SK-N-SH (cell line): ENCODE data around the gene ANKAR. TPM values are rescaled to one million over a fixed set of nuclear protein-coding genes. Genes with fewer than 3 reads are reported as not detected.

Experiments used
- CTCF ChIA-PET: fragments of 300-600, 350-600 bp; formaldehyde crosslinking; extraction: SDS; loops from one replicate; lab custom pipeline; 2021; lab: Yijun Ruan, JAX
- POLR2A ChIA-PET: fragments of 350-600 bp; sonication (Branson Sonifier 250); formaldehyde crosslinking; extraction: SDS; loops from one replicate; lab custom pipeline; 2020; ENCODE audit warnings: antibody characterized with exemption, inconsistent platforms; lab: Yijun Ruan, JAX
- DNase-seq: peaks from one replicate; pipeline ENCODE4 v3.0.0; 2012
- H2AFZ ChIP-seq: fragments of 200-600 bp; sonication (generic); 2 replicates; pipeline ENCODE4 v1.8.1; 2016; ENCODE audit warnings: antibody characterized with exemption, mild to moderate bottlenecking, low read depth
- H3F3A ChIP-seq: fragments of 200-600 bp; sonication (generic); replicated peaks from 2 replicates; pipeline ENCODE3; 2016; ENCODE audit warnings: antibody characterized with exemption, mild to moderate bottlenecking; ENCODE audit not compliant: insufficient read depth
- H3K27ac ChIP-seq, 2 experiments: fragments of 200-500 bp in 1 of 2; fragments of 200-600 bp in 1 of 2; sonication (Bioruptor generic) in 1 of 2; sonication (generic), shearing (Covaris generic) in 1 of 2; 2 replicates each; pipeline versions ENCODE4 v1.5.1 to v1.6.1; 2014 to 2016; ENCODE audit warnings: low read depth in 2 of 2, inconsistent platforms in 1 of 2, low read length in 1 of 2, mild to moderate bottlenecking in 1 of 2, mixed read lengths in 1 of 2
- H3K27me3 ChIP-seq: fragments of 200-600 bp; sonication (generic), shearing (Covaris generic); 2 replicates; pipeline ENCODE4 v1.6.1; 2016; ENCODE audit warnings: mixed run types; ENCODE audit not compliant: insufficient read depth
- H3K36me3 ChIP-seq, 2 experiments: fragments of 200-500 bp in 1 of 2; fragments of 200-600 bp in 1 of 2; sonication (Bioruptor generic) in 1 of 2; sonication (generic) in 1 of 2; replicated peaks in 1 of 2; 2 replicates each; pipeline versions ENCODE3 to v1.5.1; 2014 to 2016; ENCODE audit warnings: low read length in 1 of 2, mild to moderate bottlenecking in 1 of 2; ENCODE audit not compliant: insufficient read depth in 2 of 2, control insufficient read depth in 1 of 2
- H3K4me1 ChIP-seq, 2 experiments: fragments of 200-500 bp in 1 of 2; fragments of 200-600 bp in 1 of 2; sonication (Bioruptor generic) in 1 of 2; sonication (generic), shearing (Covaris generic) in 1 of 2; 2 replicates each; pipeline versions ENCODE4 v1.5.1 to v1.6.1; 2014 to 2016; ENCODE audit warnings: low read depth in 1 of 2, low read length in 1 of 2, mixed run types in 1 of 2; ENCODE audit not compliant: insufficient read depth in 2 of 2, control insufficient read depth in 1 of 2
- H3K4me2 ChIP-seq: fragments of 200-600 bp; sonication (generic), shearing (Covaris generic); 2 replicates; pipeline ENCODE4 v1.6.1; 2017; ENCODE audit warnings: mixed run types
- H3K4me3 ChIP-seq, 2 experiments: fragments of 200-500 bp in 1 of 2; fragments of 200-600 bp in 1 of 2; sonication (Bioruptor generic) in 1 of 2; sonication (generic), shearing (Covaris generic) in 1 of 2; 2 replicates each; pipeline versions ENCODE4 v1.5.1 to v1.8.1; 2014 to 2016; ENCODE audit warnings: low read depth in 2 of 2, inconsistent platforms in 1 of 2, low read length in 1 of 2, mild to moderate bottlenecking in 1 of 2, mixed read lengths in 1 of 2, moderate library complexity in 1 of 2
- H3K79me2 ChIP-seq: fragments of 200-600 bp; sonication (generic); 2 replicates; pipeline ENCODE4 v1.8.1; 2017; ENCODE audit warnings: mild to moderate bottlenecking; ENCODE audit not compliant: insufficient read depth
- H3K9ac ChIP-seq: fragments of 200-600 bp; sonication (generic); 2 replicates; pipeline ENCODE4 v1.6.1; 2017; ENCODE audit warnings: mixed run types
- H3K9me2 ChIP-seq: fragments of 200-600 bp; sonication (generic); 2 replicates; pipeline ENCODE4 v1.6.1; 2017; ENCODE audit warnings: mixed run types
- H3K9me3 ChIP-seq: fragments of 200-600 bp; sonication (generic); 2 replicates; pipeline ENCODE4 v1.6.1; 2017; ENCODE audit warnings: mixed run types, mild to moderate bottlenecking, moderate library complexity
- H4K20me1 ChIP-seq: fragments of 200-600 bp; sonication (generic); 2 replicates; pipeline ENCODE4 v1.6.1; 2017; ENCODE audit warnings: mild to moderate bottlenecking, mixed run types; ENCODE audit not compliant: insufficient read depth
- CHD2 ChIP-seq: fragments of 150-350 bp; IDR thresholded peaks from 2 replicates; pipeline ENCODE4 v1.6.1; 2018; ENCODE audit warnings: low read length; ENCODE audit not compliant: partially characterized antibody
- CTCF ChIP-seq: fragments of 200-600 bp; sonication (generic); IDR thresholded peaks from 2 replicates; pipeline ENCODE4 v1.6.1; 2017; ENCODE audit warnings: antibody characterized with exemption, mild to moderate bottlenecking, moderate library complexity
- EP300 ChIP-seq, 2 experiments: IDR thresholded peaks; 2 replicates each; pipeline versions ENCODE4 v1.4.0 to v1.6.1; 2012; ENCODE audit warnings: borderline replicate concordance in 1 of 2, low read depth in 1 of 2, low read length in 1 of 2
- EZH2phosphoT487 ChIP-seq: fragments of 200-600 bp; sonication (generic); IDR thresholded peaks from 2 replicates; pipeline ENCODE4 v1.6.1; 2017; ENCODE audit warnings: low read depth, mixed run types, mild to moderate bottlenecking, antibody characterized with exemption, moderate library complexity, borderline replicate concordance
- FOSL2 ChIP-seq: IDR thresholded peaks from 2 replicates; pipeline ENCODE4 v1.4.0; 2012; ENCODE audit warnings: low read depth, mild to moderate bottlenecking, moderate library complexity, borderline replicate concordance
- FOXM1 ChIP-seq: IDR thresholded peaks from 2 replicates; pipeline ENCODE4 v1.4.0; 2012; ENCODE audit warnings: low read depth, mild to moderate bottlenecking
- JUND ChIP-seq: IDR thresholded peaks from 2 replicates; pipeline ENCODE4 v1.4.0; 2012
- MAX ChIP-seq: IDR thresholded peaks from 2 replicates; pipeline ENCODE4 v1.4.0; 2012; ENCODE audit warnings: low read depth
- MEF2A ChIP-seq: IDR thresholded peaks from 2 replicates; pipeline ENCODE4 v1.4.0; 2012; ENCODE audit warnings: low read depth, borderline replicate concordance
- MXI1 ChIP-seq: IDR thresholded peaks from 2 replicates; pipeline ENCODE4 v1.6.1; 2012; ENCODE audit warnings: mild to moderate bottlenecking, low read depth, low read length, improper control_type of control experiment
- NFIC ChIP-seq: IDR thresholded peaks from 2 replicates; pipeline ENCODE4 v1.4.0; 2012; ENCODE audit warnings: borderline replicate concordance
- PBX3 ChIP-seq: IDR thresholded peaks from 2 replicates; pipeline ENCODE4; 2012
- POLR2AphosphoS5 ChIP-seq: IDR thresholded peaks from 2 replicates; pipeline ENCODE4 v1.6.1; 2012; ENCODE audit warnings: low read depth, low read length
- RAD21 ChIP-seq: IDR thresholded peaks from 2 replicates; pipeline ENCODE4 v1.6.1; 2012; ENCODE audit warnings: mild to moderate bottlenecking, low read length
- RFX5 ChIP-seq: IDR thresholded peaks from 2 replicates; pipeline ENCODE4 v1.6.1; 2012; ENCODE audit warnings: mild to moderate bottlenecking, improper control_type of control experiment, low read length
- RXRA ChIP-seq: IDR thresholded peaks from 2 replicates; pipeline ENCODE4 v1.4.0; 2012; ENCODE audit warnings: low read depth, mild to moderate bottlenecking, borderline replicate concordance
- SMC3 ChIP-seq: IDR thresholded peaks from 2 replicates; pipeline ENCODE4 v1.6.1; 2012; ENCODE audit warnings: low read depth, low read length, improper control_type of control experiment
- TAF1 ChIP-seq: IDR thresholded peaks from 2 replicates; pipeline ENCODE4 v1.6.1; 2012; ENCODE audit warnings: low read depth, mild to moderate bottlenecking, low read length, moderate library complexity, borderline replicate concordance
- TCF12 ChIP-seq: IDR thresholded peaks from 2 replicates; pipeline ENCODE4 v1.4.0; 2012
- TEAD4 ChIP-seq: IDR thresholded peaks from 2 replicates; pipeline ENCODE4 v1.4.0; 2012; ENCODE audit warnings: mild to moderate bottlenecking, borderline replicate concordance; ENCODE audit not compliant: insufficient read depth
- USF1 ChIP-seq: IDR thresholded peaks from 2 replicates; pipeline ENCODE4 v1.4.0; 2012; ENCODE audit warnings: low read depth, borderline replicate concordance
- USF2 ChIP-seq: fragments of 150-350 bp; IDR thresholded peaks from 2 replicates; pipeline ENCODE4 v1.6.1; 2017; ENCODE audit warnings: antibody characterized with exemption, low read length, low read depth, borderline replicate concordance
- YY1 ChIP-seq: IDR thresholded peaks from 2 replicates; pipeline ENCODE4 v1.4.0; 2012; ENCODE audit warnings: low read depth, mild to moderate bottlenecking
- WGBS: methylation state at CpG from one replicate; pipeline ENCODE4 v1.1.6; 2017; ENCODE audit warnings: low lambda C conversion rate; 5-methylcytosine and 5-hydroxymethylcytosine counted together
- polyA plus RNA-seq, 3 experiments: library from polyadenylated mRNA; depleted of rRNA; stranded (reverse); fragments of >200 nt; gene quantifications; 2 replicates each; pipeline ENCODE4 v1.2.3, GENCODE V29; 2012

The ANKAR gene
- polyA plus RNA-seq, 1 of the 3 experiments (the other 2 are of a cell fraction), result 1.6 TPM

- TF ChIP-seq NFIC (no peak), PBX3 (no peak), MXI1 (no peak), SMC3 (no peak), CHD2 (no peak), USF2 (no peak), FOXM1 (no peak), POLR2AphosphoS5 (no peak)
These were observed 33.5 kb upstream of the ANKAR start (continued) for GRCh38 chr2:189641002-189641401.

GRCh38 chr2:189641590-189641989 is 32.9 kb upstream of the ANKAR start:
- 72% methylated on average over 2 of the region's 2 CpGs for WGBS
- CTCF ChIA-PET, result interaction anchor here (1.6 kb wide), 1 partner anchor 19 kb away, joined by 5 read pairs; the partner anchor contains the start of gene ASNSD1
- no peaks in the 10 kb centered on the region for H3K9me2 ChIP-seq

More at GRCh38 chr2:189641590-189641989, 32.9 kb upstream of the ANKAR start:
- H3F3A ChIP-seq, result no peaks in the 10 kb centered on the region
- H3K27me3 ChIP-seq, result no peaks in the 10 kb centered on the region
- no peak overlapping the region for H3K4me2 ChIP-seq
- DNase-seq, result no peak
- no peaks in the 10 kb centered on the region for H3K9me3 ChIP-seq
- H3K9ac ChIP-seq, result no peak overlapping the region
- no peak overlapping the region for H2AFZ ChIP-seq
- no peak overlapping the region for H3K4me3 ChIP-seq
- POLR2A ChIA-PET, result no interaction called here
- H3K27ac ChIP-seq, result no peak overlapping the region
- no peaks in the 10 kb centered on the region for H3K4me1 ChIP-seq
- TF ChIP-seq JUND (no peak), RAD21 (no peak), USF1 (no peak), NFIC (no peak), FOXM1 (no peak), CTCF (no peak), TCF12 (no peak), TAF1 (no peak), MAX (no peak), RFX5 (no peak), EP300 (IDR thresholded peaks at IDR 0.05; ENCODE audit: borderline replicate concordance in 1 of 2, low read depth in 1 of 2, low read length in 1 of 2) (no peak), RXRA (no peak), YY1 (no peak), FOSL2 (no peak), EZH2phosphoT487 (no peak), USF2 (no peak), TEAD4 (no peak), MEF2A (no peak)
- H3K36me3 ChIP-seq, result no peaks in the 10 kb centered on the region
- H3K79me2 ChIP-seq, result no peaks in the 10 kb centered on the region
- H4K20me1 ChIP-seq, result no peaks in the 10 kb centered on the region
